ENCODE results near the gene PDIA5.

- TF ChIP-seq CTCF (IDR thresholded peaks at IDR 0.05) (no peak), POLR2A (IDR thresholded peaks at IDR 0.05) (no peak)
These were observed 29.8 kb upstream of the PDIA5 start for GRCh38 chr3:123037015-123037375.
